GM18519 (cell line): ENCODE results near the gene CHRM4.
A peak's percentile ranks its signal among the peaks of the same experiment; 100 is the strongest.

Experiments
- ATAC-seq: cut with Tn5 transposase; IDR thresholded peaks from one replicate; pipeline ENCODE4 v1.9.1; 2021; ENCODE audit warnings: mild to moderate bottlenecking, moderate library complexity; ENCODE audit not compliant: unreplicated experiment, low FRiP score

The CHRM4 gene

DNA sequence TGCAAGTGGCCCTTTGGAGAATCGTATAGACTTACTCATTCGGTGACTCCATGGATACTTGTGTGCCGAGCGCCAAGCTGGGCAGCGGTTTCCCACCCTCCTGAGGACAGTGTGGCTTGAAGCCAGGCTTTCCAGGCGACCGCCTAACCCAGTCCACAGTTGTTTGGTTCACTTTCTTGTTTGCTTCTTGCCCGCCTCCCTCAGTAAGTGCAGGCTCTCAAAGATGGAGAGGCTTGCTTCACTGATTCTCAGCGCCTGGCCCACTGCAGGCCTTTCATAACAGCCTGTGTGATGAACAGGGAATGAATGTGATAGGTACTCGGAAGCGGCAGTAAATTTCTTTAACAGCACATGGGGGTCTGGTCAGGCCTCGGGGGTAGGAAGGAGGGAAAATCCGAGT lies 21.3 kb downstream of the CHRM4 start:
- no peak for ATAC-seq

DNA sequence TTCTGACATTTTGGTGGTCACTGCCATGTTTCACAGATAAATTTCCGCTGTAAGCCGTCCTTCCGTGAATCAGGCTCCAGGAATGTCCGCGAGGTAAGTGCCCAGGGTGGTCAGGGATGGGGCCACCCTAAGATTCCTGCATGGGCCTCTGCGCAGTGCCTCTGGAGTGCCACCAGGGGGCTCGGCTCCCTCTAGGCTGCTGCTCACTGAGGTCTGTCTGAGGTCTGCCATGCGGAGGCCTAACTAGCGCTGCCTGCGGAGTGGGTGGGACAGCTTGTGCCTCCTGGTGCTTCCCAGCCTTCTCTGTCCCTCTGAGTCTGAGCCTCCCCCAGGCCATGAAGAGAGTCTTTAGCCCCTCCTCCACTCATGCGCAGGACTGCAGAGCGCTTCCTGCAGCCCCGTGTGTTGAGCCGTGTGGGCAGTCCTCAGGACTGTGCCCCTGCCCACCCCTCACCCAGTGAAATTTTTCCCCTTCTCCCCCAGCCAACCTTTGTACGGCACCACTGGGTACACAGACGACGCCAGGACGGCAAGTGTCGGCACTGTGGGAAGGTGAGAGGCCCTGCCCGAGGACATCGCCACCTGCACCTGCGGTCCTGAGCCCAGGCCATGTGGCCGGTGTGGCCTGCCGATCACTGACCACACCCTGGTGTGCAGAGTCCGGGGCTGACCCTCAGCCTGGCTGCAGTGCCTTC lies 22.0 kb downstream of the CHRM4 start:
- peak; percentile 45 for ATAC-seq

GRCh38 chr11:46367916-46368267 lies 23.7 kb downstream of the CHRM4 start:
- no peak for ATAC-seq

GRCh38 chr11:46367244-46367915 lies 24.2 kb downstream of the CHRM4 start:
- ATAC-seq = no peak

GRCh38 chr11:46366661-46367161 lies 24.9 kb downstream of the CHRM4 start:
- no peak for ATAC-seq

DNA sequence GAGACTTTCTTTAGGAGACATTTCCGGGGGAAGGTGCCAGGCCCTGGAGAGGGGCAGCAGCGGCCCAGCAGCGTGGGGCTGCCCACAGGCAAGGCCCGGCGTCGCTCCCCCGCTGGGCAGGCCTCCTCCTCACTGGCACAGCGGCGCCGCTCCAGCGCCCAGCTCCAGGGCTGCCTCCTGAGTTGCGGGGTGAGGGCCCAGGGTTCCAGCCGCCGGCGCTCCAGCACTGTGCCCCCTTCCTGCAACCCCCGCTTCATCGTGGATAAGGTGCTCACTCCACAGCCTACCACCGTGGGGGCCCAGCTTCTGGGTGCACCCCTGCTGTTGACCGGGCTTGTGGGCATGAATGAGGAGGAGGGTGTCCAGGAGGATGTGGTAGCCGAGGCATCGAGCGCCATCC lies 25.3 kb downstream of the CHRM4 start:
- ATAC-seq = no peak

DNA sequence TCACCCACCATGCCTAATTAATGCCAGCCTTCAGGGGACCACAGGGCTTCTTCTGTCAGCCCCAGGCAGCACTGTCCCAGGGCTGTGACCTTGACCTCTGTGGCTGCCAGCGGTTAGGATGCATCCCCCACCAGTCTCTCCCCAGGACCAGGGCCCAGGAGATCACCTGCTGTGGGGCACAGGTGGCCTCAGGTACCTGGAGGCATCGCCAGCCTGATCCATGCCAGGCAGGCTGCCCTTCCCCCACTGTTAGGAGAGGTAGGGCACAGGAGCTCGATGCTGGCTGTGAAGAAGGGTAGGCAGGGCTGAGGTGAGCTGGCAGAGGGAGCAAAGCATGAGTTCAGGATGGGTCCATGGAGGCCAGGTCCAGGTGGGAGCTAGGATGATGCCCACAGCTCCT lies 26.8 kb downstream of the CHRM4 start:
- ATAC-seq = no peak

DNA sequence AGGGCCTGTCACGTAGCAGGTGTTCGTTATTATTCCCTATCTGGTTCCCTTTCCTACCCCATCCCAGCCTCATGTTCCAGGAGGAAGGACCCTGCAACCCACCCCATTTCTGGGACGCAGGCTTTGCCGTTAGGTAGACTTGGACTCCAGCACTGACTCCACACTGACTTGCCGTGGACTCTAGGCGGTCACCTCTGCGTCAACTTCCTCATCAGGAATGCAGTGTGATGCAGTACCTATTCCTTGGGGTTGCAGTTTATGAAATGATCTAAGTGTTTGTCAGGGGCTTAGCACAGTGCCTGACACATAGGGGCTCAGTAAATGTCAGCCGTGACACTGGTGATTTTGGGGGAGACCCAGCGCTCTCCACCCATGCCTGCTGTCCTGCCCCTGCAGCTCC lies 27.5 kb downstream of the CHRM4 start:
- no peak for ATAC-seq

DNA sequence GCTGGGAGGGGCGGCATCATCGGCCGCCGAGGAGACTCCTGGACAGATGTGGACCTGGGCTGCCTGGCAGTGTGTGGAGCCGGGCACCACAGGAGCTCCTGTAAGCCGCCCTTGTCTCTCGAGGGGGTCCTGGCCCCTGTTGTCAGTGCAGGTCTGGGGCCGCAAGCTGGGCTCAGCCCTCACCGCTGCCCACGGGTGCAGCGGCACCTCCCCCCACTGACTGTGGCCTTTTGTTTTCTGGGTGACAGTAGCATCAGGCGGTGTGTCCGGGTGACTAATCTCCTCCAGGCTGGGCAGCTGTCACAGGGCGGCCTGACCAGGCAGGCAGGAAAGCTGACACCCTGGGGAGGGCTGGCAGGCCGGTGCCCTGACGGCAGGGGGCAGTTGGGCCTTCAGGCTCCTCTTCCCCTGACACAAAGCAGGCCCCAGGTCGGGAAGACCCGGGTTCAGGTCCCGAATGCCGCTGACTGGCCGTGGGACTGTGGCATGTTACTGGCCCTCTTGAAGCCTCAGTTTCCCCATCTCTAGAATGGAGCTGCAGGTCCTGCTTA lies 28.0 kb downstream of the CHRM4 start:
- no peak for ATAC-seq

- ATAC-seq = no peak
These were observed 28.6 kb downstream of the CHRM4 start for GRCh38 chr11:46363031-46363407.

DNA sequence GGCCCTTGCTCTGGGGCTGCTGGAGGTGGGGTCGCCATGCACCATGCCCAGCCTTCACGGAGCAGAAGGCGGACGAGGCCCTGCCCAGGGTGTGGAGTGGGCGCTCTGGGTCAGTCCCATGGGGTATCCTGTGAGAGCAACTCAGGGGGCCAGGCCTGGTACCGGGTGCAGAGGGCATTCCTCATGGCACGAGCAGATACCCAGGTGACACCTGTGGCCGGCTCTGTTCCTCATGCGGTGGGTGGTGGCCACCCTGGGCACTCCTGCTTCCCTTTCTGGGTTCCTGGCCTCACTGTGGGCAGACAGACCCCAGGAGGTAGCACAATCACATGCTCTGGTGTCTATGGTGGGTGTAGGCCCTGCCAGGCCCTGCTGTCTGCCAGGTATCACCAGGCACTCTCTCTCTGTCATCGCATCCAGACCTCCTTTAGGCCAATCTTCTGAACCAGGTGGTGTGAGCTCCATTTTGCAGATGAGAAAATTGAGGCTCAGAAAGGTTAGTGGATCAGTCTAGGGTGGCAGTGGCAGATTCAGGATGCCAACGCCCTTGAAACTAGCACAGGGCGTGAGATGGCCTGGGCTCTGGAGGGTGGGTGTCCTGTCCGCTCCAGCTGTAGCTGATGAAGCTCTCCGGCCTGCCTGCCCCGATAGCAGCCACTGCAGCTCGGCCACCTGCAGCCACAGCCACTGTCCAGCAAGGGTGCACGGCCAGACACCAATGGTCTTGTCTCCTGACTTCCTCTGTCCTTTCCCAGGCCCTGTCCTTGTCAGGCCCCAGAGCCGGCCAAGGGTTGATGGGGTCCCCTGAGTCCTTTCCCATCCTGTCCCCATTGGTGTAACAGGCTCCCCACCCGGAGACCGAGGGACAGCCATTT lies 29.2 kb downstream of the CHRM4 start:
- ATAC-seq = no peak

DNA sequence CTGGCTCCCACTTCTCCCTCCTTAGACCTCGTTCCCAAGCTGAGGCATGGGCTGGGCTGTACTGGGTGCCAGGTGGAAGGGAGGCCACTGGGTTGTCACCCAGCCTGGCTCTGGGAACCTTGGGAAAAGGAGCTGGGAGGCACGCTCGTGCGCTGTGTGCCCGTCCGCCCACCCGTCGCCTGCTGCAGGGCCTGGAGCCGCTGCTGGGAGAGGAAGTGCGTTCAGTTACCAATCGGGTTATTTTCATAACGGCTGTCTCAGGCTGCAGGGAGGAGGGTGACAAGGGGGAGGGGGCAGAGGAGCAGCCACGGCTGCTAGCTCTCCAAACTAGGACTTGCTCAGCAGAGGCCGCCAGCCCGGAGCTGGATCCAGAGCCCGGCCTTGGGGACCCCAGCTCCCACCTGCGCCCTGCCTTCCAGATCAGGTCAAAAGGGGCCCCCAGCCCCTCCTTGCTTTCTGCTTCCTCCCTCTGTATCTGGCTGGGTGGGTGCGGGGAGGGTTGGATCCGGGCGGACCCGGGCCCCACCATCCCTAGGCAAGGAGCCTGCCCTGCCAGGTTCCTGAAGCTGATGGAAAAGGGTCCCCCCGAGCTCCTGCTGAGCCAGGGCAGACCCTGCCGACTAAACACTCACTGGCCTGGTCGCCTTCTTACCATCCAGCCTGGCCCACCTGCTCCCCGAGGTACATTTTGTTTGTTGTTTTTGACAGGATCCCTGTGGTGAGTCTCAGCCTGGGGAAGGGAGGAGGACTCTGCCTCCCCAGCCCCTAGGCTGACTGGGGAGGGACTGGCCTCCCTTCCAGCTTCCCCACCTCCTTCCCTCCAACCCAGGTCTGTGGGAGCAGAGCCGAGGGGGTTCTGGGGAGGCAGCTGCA lies 30.1 kb downstream of the CHRM4 start:
- ATAC-seq = no peak

- ATAC-seq = no peak
These were observed 30.7 kb downstream of the CHRM4 start for GRCh38 chr11:46360878-46361277.

DNA sequence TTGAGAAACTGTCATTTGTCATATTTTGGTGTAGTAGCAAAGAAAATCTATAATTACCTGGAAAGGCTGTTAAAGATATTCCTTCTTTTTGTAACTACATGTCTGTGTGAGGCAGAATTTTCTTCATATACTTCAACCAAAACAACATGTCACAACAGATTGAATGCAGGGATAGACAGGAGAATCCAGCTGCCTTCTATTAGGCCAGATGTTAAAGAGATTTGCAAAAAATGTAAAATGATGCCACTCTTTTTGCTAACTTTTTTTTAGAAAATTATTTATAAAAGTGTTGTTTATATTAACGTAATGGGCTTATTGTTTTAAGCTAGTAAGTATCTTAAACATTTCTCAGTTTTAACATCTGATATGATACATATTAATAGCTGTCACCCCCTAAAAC lies 31.6 kb downstream of the CHRM4 start:
- ATAC-seq = no peak

DNA sequence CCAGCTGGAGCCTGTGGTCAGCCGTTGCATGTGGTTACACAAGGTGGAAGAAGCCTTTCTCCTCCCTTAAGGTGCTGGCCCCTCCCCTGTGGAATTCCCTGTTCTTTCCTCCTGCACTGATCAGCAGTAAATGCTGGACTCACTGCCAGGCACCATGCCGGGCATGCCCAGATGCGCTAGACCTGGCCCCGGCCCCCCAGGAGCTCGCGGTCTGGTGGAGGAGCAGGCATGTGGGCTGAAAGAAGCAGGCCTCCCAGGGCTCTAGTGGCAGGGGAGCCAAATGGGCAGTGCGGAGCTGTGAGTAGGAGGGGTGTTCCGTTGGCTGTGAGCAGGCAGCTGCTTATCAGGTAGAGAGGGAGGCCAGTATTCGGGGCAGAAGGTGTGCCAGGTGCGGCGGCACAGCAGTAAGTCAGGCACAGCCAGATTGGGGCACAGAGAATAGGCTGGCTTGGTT lies 34.1 kb downstream of the CHRM4 start:
- ATAC-seq = no peak

DNA sequence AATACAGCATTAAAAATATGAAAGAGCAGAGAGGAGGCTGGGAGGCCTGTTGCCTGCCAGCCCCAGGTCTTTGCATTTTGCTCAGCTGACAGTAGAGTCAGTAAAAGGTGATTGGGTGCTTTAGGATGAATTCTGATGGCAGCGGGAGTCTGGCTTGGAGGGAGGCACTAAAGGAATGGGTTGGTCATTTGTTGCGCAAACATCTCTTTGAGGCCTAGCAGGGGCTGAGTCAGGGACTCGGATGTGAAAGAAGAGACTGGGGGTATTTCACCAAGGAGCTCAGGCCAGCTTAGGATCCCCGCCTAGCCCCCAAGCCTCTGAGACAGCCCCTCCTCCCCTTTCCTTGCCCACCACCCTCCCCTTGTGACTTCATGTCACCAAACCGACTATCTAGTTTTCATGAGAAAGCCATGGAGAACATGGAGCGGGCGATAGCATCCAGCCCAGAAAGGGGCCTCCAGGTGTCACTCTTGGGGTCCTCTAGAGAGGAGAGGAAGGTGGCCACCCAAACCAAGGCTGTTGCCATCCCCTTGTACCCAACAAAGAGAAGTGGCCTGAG lies 34.6 kb downstream of the CHRM4 start:
- ATAC-seq = no peak

GRCh38 chr11:46353698-46354097 lies 37.9 kb downstream of the CHRM4 start:
- no peak for ATAC-seq

DNA sequence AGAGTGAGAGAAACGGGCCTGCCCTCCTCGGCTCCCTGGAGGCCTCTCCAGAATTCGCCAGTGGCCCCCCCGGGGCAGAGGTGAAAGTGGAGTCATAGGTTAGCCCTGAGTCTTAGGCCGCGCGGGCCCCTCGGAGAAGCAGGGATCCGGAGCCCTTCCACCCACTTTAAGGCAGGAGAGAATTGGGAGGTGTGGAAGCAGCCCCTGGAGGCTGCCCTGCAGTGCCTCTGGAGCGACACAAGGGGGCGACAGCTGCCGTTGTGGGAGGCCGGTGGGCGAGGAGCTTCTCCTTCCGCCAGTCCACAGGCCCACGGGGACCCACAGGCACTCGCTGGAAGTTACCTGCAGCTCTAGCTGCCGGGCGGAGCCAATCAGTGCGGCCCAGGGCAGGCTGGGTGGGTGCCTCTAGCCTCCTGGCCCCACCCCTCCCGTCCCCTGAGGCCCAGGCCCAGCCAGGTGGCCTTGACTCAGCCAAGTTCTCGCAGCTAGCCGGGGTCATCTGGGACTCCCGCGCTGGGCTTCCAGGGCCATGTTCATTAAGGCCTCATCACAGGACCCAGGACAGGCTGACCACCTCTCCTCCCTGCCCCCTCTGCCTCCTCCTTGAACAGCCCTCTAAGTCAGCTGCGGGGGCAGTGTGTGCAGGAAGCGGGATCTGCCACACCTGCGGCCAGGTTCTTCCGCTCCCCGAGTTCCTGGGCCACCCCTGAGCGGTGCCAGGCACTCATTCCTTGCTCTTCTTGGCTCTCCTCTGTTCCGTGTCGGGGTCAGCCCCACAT lies 39.3 kb downstream of the CHRM4 start:
- ATAC-seq = no peak

- ATAC-seq = no peak
These were observed 40.0 kb downstream of the CHRM4 start for GRCh38 chr11:46351606-46352005.
